Fibroblast of peridontal ligament (primary cell): ENCODE data around the gene PTGR2.
"Not testable (repeated sequence)": the region's sequence is repeated elsewhere in the genome, so short reads cannot be mapped to it uniquely, and the experiment has no call there.

ENCODE experiments used
- DNase-seq: peaks from one replicate; pipeline ENCODE4 v3.0.0-alpha.2; 2010; ENCODE audit errors: extremely low read depth

PTGR2 gene

DNA sequence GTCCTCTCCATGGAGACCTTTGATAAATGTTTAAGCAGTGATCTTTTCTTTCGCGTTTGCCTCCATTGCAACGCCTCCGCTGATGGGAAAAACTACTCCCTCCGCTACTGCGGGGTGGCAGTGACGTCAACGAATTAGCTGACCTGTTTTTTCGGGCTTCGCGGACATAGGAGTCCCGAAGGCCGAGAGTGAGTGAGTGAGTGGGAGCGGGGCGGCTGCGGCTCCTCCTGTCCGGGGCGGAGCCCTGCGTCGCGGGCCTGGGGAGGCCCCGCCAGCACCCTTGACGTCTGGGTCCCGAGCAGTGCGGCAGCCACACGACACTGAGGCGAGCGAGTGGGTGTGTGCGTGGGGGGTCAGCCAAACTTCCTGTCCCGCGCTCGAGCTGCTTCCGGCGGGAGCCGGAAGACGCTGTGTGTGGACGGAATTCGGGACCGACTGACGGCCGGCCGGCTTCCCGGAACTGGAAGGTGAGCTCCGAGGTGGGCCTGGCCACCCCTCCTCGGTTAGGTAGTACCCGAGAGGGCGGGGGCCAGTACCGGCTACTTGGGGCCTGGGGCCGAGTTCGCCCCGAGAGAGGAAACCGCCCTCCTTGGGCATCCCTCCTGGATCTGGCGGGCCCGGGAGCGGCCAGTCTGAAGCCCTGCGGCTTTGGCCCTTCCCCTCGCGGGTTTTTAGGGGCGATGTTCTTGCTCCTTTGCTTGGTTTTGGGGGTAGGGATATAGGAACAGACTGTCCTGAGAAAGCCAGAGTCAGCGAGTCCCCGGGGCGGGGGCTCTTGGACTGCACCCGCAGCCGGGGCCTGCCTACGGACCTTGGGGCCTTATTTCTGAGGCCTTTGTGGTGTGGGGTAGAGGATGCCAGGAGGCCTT lies 35.1 kb downstream of the PTGR2 start, which contains the start of gene ZNF410:
Gene ZNF410, plus strand, starts transcription at position 411 of the 869 bp plus-strand sequence. CDS start 5,317 bp downstream, outside the sequence.
- DNase-seq, result peak; percentile 96

DNA sequence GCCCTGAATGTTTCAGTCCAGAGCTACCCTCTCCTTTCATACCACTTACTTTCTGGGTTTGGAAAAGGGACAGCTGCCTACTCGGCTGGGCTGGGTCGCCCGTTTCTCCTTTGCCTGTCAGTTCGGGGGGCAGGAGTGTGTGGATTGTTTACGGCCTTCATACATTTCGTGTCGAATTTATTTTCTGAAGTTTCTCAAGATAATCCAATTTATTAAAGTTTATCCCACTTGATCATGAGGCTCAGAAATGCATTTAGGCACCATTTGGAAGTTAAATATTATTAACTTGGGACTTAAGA lies 35.6 kb downstream of the PTGR2 start:
- no peak for DNase-seq

- peak; percentile 18 for DNase-seq
Observed at GRCh38 chr14:73887694-73888459, 36.2 kb downstream of the PTGR2 start.

DNA sequence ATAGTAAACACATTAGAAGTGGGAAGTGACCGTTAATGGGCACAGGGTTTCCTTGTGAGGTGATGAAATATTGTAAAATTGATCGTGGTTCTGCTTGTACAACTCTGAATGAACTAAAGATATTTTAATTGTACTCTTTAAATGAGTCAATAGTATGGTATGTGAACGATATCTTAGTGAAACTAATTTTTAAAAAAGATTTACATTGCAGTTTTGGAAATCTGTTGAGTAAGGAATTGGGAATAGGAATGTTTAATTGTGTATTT lies 36.8 kb downstream of the PTGR2 start:
- DNase-seq, result peak; percentile 25

DNA sequence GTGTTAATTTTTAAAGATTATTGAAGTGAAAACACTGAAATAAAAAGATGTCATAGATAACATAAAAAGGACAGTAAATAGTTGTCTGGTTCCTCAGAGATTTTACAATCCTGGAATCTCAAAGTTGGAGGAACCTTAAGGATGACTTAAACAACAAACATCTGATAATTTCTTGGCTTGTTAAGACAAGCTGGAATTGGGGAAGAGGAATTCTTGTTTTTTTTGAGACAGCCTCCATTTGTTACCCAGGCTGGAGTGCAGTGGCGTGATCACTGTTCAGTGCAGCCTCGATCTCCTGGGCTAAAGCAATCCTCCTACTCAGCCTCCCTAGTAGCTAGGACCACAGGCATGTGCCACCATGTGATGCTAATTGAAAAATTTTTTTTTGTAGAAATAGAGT lies 37.3 kb downstream of the PTGR2 start:
- no peak for DNase-seq

- no peak for DNase-seq
Observed at GRCh38 chr14:73889376-73889775, 37.7 kb downstream of the PTGR2 start.

DNA sequence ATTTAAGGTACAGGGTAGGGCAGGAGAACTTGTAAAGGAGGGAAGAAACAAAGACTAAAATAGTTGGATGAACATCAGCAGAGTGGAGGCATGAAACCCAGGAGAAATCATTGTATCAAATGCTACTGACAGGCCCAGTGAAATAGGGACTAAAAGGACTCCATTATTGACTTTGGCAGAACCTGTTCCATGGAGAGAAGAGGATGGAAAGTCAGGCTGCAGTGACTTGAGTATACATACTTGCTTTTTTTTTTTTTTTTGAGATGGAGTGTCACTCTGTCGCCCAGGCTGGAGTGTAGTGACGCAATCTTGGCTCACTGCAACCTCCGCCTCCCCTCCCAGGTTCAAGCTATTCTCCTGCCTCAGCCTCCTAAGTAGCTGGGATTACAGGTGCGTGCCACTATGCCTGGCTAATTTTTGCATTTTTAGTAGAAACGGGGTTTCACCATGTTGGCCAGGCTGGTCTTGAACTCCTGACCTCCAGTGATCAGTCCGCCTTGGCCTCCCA lies 42.6 kb downstream of the PTGR2 start:
- not testable (repeated sequence) for DNase-seq

- no peak for DNase-seq
Observed at GRCh38 chr14:73895939-73896338, 44.3 kb downstream of the PTGR2 start.

DNA sequence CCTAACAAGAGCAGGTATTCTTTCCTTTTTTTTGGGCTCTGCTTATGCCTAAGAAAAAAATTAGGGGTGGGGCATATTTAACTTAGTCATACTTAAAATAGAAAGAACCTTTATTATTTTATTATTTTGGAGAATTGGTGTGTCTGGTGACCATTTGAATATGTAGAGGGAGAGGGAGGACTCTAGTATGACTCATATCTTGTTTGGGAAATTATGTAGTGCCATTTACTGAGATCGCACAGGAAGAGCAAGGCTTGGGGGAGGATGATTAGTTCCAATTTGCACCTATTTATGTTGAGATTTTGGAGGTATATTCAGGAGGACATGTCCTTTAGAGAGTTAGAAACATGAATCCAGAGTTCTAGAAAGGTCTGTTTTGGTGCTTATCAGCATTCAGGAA lies 44.9 kb downstream of the PTGR2 start:
- no peak for DNase-seq

DNA sequence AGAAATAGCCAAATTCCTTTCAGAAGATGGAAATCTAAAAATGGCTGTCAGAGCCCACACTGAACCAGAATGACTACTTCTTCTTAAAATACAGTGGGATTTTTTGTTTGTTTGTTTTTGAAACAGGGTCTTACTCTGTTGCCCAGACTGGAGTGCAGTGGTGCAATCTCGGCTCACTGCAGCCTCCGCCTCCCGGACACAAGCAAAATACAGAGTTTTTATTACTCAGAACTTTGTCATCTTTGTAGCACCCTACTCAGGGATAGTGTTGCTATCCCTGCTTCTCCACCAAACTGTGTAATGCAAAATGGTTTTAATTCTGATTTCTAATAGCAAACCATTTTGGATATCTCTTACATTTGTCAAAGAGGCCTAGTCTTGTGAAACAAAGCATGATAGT lies 51.4 kb downstream of the PTGR2 start:
- DNase-seq, result peak; percentile 35

- no peak for DNase-seq
Observed at GRCh38 chr14:73909681-73910080, 58.0 kb downstream of the PTGR2 start.

- no peak for DNase-seq
Observed at GRCh38 chr14:73913256-73913655, 61.6 kb downstream of the PTGR2 start.

GRCh38 chr14:73916324-73916723 lies 64.7 kb downstream of the PTGR2 start:
- no peak for DNase-seq

DNA sequence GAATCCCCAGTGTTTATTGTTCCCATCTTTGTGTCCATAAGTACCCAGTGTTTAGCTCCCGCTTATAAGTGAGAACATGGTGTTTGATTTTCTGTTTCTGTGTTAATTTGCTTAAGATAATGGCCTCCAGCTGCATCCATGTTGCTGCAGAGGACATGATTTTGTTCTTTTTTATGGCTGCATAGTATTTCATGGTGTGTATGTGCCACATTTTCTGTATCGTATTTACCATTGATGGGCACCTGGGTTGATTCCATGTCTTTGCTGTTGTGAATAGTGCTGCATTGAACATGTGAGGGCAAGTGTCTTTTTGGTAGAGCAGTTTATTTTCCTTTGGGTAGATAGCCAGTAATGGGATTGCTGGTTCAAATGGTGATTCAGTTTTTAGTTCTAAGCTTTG lies 67.8 kb downstream of the PTGR2 start:
- DNase-seq, result not testable (repeated sequence)

GRCh38 chr14:73924337-73924736 lies 72.7 kb downstream of the PTGR2 start:
- peak; percentile 71 for DNase-seq
